ENCODE results near the gene TMEM63A.
A peak's percentile ranks its signal among the peaks of the same experiment; 100 is the strongest.
"Not testable (repeated sequence)": the region's sequence is repeated elsewhere in the genome, so short reads cannot be mapped to it uniquely, and the experiment has no call there.

TMEM63A gene

GRCh38 chr1:225820522-225821120, 61.6 kb downstream of the TMEM63A start:
- DNase-seq (ENCODE audit: low spot score) = no peak

GRCh38 chr1:225819346-225820192, 62.6 kb downstream of the TMEM63A start:
- DNase-seq (ENCODE audit: low spot score) = no peak

GRCh38 chr1:225818229-225818628, 64.0 kb downstream of the TMEM63A start:
- no peak for DNase-seq (ENCODE audit: low spot score)

DNA sequence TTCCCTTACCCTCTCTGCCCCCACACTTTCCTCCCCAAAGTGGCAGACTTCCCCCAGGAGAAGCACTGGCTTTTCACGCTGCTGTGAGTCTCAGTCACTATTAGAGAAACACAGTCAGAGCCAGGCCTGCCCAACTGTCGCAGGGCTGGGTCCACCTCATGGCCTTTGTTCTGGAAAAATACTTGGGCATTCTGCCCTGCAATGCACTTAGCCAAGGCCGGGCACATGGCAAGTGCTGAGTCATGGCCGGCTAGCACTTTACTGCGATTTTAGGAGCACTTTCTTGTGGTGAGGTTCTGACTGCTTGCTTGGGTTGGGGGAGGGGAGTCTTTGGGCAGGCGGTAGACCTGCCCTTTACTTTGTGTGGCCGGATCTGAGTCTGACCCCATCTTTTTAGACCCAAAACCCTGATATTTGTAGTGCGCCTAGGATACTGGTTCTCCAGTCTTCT, 64.5 kb downstream of the TMEM63A start:
- peak; percentile 91 for DNase-seq (ENCODE audit: low spot score)

DNA sequence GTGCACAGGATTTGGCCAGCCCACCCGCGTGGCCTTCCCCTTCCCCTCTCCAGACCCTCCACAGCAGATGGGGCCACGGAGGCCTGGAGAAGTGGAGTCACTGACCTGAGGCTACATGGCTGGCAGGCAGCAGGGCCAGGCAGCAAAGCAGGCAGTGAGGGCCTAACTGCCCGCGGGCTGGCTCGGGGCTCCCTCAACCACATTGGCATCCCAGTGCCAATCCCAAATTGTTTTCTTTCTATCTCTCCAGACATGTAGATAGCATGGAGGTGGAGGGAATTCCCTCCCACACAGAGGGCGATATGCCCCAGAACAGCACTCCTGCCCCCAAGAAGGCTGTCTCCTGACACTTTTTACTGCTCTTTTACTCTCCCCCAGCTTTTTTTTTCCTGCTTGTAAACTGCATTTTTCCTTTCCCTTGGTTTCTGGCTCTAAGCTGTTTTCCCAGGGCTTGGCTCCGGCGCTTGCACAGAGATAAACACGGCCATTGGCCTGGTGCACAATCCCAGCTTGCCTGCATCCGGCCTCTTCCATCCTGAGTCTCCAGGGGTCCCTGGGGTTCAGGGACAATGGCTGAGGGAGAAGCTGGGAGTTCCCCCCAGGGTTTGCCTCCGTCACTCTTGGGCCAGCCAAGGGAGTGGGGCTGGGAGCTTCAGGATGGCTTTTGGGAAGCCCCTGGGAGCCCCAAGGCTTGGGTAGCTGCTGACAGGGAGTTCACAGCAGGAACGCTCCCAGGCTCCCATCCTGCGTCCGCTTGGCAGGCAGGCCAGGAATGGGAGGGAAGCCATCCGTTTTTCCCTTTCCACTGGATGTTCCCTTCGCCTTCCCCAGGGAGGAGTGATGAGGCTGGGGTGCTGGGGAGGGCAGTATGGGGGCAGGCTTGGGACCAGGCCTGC, 65.3 kb downstream of the TMEM63A start:
- no peak for DNase-seq (ENCODE audit: low spot score)

GRCh38 chr1:225815526-225816178, 66.5 kb downstream of the TMEM63A start:
- DNase-seq (ENCODE audit: low spot score) = no peak

DNA sequence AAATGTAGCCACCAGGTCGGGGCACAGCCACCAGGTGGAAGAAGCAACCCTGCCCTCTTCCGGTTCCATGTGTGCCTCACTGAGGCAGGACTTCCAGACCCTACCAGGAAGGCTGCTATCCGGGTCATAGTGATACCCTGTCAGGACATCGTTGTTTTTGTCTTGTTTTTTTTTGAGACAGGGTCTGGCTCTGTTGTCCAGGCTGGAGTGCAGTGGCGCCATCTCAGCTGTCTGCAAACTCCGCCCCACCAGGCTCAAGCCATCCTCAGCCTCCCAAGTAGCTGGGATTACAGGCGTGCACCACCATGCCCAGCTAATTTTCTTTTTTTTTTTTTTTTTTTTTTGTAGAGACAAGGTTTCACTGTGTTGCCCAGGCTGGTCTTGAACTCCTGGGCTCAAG, 67.1 kb downstream of the TMEM63A start:
- DNase-seq (ENCODE audit: low spot score) = not testable (repeated sequence)

DNA sequence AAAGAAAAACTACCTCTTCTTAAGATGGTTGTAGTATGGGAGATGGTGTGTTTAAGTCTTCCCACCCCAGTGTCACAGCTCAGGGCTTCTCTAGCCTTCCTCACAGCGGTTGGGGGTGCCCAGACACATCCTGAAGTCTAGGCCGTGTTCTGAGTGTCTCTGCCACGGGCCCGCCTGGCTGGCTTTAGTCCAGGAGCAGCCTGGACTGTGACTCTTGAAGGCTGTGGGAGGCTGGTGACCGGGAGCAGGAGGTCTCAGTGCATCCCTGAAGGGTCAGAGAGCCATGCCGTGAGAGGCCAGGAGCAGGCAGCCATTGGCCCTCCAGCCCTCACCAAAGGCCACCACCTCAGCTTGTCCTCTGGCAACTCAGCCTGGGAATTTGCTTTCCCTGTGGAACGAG, 67.8 kb downstream of the TMEM63A start:
- DNase-seq (ENCODE audit: low spot score) = no peak

DNA sequence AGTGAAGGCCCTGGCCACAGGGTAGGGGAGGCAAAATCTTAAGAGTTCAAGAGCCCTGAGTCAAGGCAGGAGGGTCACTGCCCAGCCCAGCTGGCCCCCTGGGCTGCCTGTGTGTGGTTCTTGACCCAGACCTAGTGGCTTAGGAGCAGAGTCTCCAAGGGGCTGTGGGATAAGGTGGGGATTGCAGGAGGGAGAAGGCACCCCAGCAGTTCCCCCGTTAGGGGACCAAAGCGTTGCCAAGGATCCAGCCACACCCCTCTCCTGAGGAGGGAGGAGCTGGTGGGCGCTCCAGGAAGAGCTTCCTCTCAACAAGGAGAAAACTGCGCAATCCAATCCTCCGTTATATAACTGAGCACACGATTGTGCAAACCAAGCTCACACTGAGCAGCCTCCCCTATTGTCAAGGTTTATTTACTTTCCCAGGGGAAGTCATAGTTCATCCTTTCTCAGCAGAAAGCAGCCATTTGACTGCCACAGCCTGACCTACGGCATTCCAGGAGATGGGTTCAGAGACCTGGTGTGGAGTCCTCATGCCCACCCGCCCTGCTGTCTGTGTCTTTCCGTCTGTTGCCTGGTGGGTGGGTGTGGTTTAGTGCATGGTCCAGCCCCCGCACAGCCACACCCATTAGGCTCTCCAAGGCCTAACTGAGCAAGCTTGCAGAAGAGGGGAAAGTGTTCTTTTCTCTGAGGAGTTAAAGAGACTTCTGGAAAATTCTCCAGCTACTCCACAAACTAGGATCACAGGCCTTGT, 68.8 kb downstream of the TMEM63A start:
- peak; percentile 52 for DNase-seq (ENCODE audit: low spot score)

DNA sequence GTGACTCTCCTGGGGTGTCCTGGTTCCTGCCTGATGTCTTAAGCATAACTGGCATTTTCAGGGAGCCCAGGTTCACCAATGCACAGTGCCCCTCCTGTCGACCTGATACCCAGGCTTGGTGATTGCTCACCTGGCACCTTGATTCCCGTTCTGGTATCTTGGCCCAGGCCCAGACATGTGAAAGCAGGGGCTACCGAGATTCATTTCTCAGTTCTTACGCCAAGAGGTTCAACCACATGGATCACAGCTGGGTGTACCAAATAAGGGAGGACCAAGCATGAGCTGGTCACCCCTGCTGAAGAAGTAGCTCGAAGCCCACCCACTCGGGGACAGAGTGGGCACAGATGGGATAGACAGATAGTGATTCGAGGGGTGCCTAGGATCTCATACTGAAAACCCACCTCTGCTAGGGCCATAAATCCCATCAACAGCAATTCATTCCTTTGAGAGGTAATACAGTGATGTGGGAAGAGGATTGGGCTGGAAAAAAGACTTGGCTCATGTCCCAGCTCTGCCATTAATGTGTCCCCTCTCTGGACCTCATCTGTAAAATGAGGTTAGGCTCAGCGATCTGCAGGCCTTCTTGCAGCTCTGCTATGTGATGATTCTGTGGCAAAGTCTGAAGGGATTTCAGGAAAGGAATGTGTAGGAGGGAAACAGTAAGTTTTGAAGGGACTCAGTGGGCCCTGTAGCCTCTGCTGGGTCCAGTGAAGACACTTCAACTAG, 69.5 kb downstream of the TMEM63A start:
- DNase-seq (ENCODE audit: low spot score) = no peak

- no peak for DNase-seq (ENCODE audit: low spot score)
Observed at GRCh38 chr1:225811622-225812487, 70.3 kb downstream of the TMEM63A start.

GRCh38 chr1:225810579-225811538, 71.3 kb downstream of the TMEM63A start:
- DNase-seq (ENCODE audit: low spot score) = not testable (repeated sequence)

DNA sequence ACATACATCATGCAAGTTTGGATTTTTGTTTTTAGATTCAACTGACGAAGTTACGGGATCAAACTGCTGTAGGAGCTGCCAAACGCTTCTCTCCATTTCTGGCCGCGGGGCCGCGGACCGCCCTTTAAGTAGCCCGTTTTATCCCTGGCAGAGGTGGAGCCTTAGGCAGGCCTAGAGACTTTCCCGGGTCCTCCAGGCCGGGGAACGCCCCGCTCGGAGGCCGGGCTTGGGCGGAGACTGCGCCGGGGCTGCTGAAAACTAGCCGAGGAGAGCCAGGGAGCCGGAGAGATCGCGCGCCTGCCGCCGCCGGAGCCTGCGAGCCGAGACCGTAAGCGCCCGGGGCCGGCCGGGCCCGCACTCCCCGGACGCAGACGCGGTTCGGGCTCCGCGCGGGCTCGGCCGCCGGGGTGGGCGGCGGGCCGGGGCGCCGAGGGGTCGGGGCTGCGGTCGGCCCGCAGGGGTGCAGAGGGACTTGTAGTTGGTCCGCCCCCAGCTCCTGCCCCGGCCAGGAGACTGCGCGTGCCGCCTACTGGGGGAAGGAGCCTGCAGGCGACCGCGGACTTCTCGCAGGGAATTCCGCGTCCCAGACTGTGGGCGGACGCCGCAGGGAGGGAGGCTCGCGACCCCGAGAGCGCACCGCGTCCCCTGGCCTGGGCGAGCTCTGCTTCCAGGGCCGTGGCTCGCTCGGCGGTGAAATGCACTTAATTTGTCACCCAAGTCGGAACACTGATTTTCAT, 72.2 kb downstream of the TMEM63A start, which contains the start of gene EPHX1:
Gene EPHX1, plus strand, starts transcription at position 283 of the 737 bp plus-strand sequence. CDS start 18,606 bp downstream, outside the sequence.
- DNase-seq (ENCODE audit: low spot score) = peak; percentile 77

DNA sequence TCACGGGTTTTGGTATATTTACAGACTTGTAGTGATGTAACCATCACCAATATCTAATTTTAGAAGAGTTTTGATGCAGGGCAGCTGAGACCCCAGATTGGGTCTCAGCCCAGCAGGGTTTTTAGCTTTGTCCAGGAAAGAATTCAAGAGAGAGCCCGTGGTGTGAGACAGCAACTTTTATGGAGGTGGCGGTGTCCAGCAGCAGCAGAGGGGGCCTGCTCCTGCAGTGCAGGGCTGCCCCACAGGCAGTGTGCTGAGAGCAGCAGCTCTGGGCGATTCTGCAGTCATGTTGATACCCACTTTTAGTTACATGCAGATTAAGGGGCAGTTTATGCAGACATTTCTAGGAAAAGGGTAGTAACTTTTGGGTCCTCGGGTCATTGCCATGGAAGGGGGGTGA, 74.0 kb downstream of the TMEM63A start:
- no peak for DNase-seq (ENCODE audit: low spot score)

GRCh38 chr1:225806736-225807135, 75.4 kb downstream of the TMEM63A start:
- not testable (repeated sequence) for DNase-seq (ENCODE audit: low spot score)

GRCh38 chr1:225806249-225806648, 75.9 kb downstream of the TMEM63A start:
- DNase-seq (ENCODE audit: low spot score) = no peak

DNA sequence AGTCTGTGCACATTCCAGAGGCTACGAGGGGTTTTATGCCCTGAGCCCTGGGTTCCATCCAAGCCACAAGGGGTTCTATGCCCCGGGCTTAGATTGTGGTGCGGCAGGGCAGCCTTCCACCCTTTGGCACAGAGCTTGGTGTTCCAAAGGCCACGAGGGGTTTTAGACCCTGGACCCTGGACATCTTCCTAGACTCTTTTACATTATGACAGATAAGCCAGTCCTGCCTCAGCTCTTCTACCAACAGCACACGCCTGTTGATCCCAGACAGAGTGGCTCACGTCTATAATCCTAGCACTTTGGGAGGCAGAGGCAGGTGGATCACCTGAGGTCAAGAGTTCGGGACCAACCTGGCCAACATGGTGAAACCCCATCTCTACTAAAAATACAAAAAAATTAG, 81.0 kb downstream of the TMEM63A start:
- not testable (repeated sequence) for DNase-seq (ENCODE audit: low spot score)

Measured in pons (tissue), 1 donor.